Panc1 (cell line): Measurements from ENCODE around the gene GRK3. TPM values are rescaled to one million over a fixed set of nuclear protein-coding genes. Genes with fewer than 3 reads are reported as not detected.

Source experiments
- ATAC-seq: fragments of 200-7000 bp; cut with Tn5 transposase; 2 replicates; pipeline ENCODE4 v1.9.1; 2020; ENCODE audit warnings: mild to moderate bottlenecking, moderate library complexity
- BruUV-seq: library from RNA; stranded (reverse); fragments of 400-500 nt; replicated peaks from 2 replicates; lab custom pipeline; 2021; lab: Mats Ljungman, UMichigan
- CTCF ChIA-PET: fragments of 300-600 bp; sonication (Branson Sonifier 250); formaldehyde crosslinking; loops from one replicate; lab custom pipeline; 2022; ENCODE audit warnings: antibody characterized with exemption; lab: Charles Lee
- POLR2A ChIA-PET: fragments of 300-600 bp; sonication (Branson Sonifier 250); formaldehyde crosslinking; loops from one replicate; lab custom pipeline; 2022; ENCODE audit warnings: antibody characterized with exemption; lab: Charles Lee
- DNase-seq: peaks from one replicate; pipeline ENCODE4 v3.0.0-alpha.2; 2010; ENCODE audit warnings: low read depth, low spot score
- H3K27ac ChIP-seq: 2 replicates; pipeline ENCODE4 v1.5.1; 2011; ENCODE audit warnings: mild to moderate bottlenecking, low read length, inconsistent platforms
- H3K27me3 ChIP-seq: fragments of 200-500 bp; sonication (Bioruptor generic); 2 replicates; pipeline ENCODE4 v1.6.0; 2014; ENCODE audit warnings: low read length, inconsistent platforms; ENCODE audit not compliant: control insufficient read depth, insufficient read depth
- H3K36me3 ChIP-seq: fragments of 200-500 bp; sonication (Bioruptor generic); 2 replicates; pipeline ENCODE4 v1.5.1; 2014; ENCODE audit warnings: inconsistent platforms, mild to moderate bottlenecking, low read length, moderate library complexity; ENCODE audit not compliant: control insufficient read depth, insufficient read depth
- H3K4me1 ChIP-seq: 2 replicates; pipeline ENCODE4 v1.5.1; 2011; ENCODE audit warnings: inconsistent platforms, mild to moderate bottlenecking, low read length, moderate library complexity; ENCODE audit not compliant: control insufficient read depth, insufficient read depth
- H3K4me3 ChIP-seq, 2 experiments: 2 replicates each; pipeline ENCODE4 v1.5.1; 2011 to 2012; ENCODE audit warnings: low read depth in 2 of 2, low read length in 2 of 2, mild to moderate bottlenecking in 2 of 2, inconsistent platforms in 1 of 2, moderate library complexity in 1 of 2
- H3K9me3 ChIP-seq: fragments of 200-500 bp; sonication (Bioruptor generic); 2 replicates; pipeline ENCODE4 v1.5.1; 2014; ENCODE audit warnings: low read depth, mild to moderate bottlenecking, inconsistent platforms, low read length, moderate library complexity; ENCODE audit not compliant: control insufficient read depth, insufficient read depth
- CTCF ChIP-seq: fragments of 450-650 bp; IDR thresholded peaks from 2 replicates; pipeline ENCODE4 v1.5.1; 2017; ENCODE audit warnings: mild to moderate bottlenecking
- POLR2AphosphoS5 ChIP-seq: IDR thresholded peaks from 2 replicates; pipeline ENCODE4 v1.6.1; 2012; ENCODE audit warnings: mild to moderate bottlenecking, low read depth, low read length, moderate library complexity
- REST ChIP-seq, 2 experiments: IDR thresholded peaks; 2 replicates each; pipeline ENCODE4 v1.6.1; 2011 to 2012; ENCODE audit warnings: low read depth in 2 of 2, control low read depth in 1 of 2, low read length in 1 of 2, mild to moderate bottlenecking in 1 of 2, moderate library complexity in 1 of 2; ENCODE audit not compliant: insufficient read depth in 1 of 2
- SIN3A ChIP-seq: IDR thresholded peaks from 2 replicates; pipeline ENCODE4 v1.6.1; 2012; ENCODE audit warnings: low read depth, mild to moderate bottlenecking, low read length, moderate library complexity, borderline replicate concordance; ENCODE audit not compliant: insufficient read depth
- TCF7L2 ChIP-seq: IDR thresholded peaks from 2 replicates; pipeline ENCODE4 v1.6.1; 2011; ENCODE audit warnings: mild to moderate bottlenecking, low read depth, low read length, inconsistent platforms
- in situ Hi-C: cut with HindIII; loops from 2 replicates; pipeline ENCODE4 v1.10.0; 2016; ENCODE audit warnings: low sequenced_read_pairs, low pct_unique_long_range_greater_than_20kb
- intact Hi-C: fragments of 100-400 bp; cut with micrococcal nuclease; formaldehyde crosslinking; loops from one replicate; pipeline ENCODE4 v1.10.0; 2022; ENCODE audit not compliant: unreplicated experiment
- total RNA-seq: library from RNA; stranded (reverse); gene quantifications from one replicate; pipeline ENCODE4 v1.2.1, GENCODE V29; 2021; ENCODE audit not compliant: unreplicated experiment

Gene GRK3
- total RNA-seq, 1 experiment from 2014 or later, result 12.0 TPM

- BruUV-seq, result no TSS peak
- TF ChIP-seq TCF7L2, result no peak
- TF ChIP-seq POLR2AphosphoS5, result no peak
- no peak for TF ChIP-seq SIN3A
- no peak for TF ChIP-seq REST (IDR thresholded peaks at IDR 0.05; ENCODE audit: insufficient read depth in 1 of 2, low read depth in 2 of 2, low read length in 1 of 2)
- TF ChIP-seq CTCF, result no peak
- in situ Hi-C loops (no loop called here), intact Hi-C loops (no loop called here)
- H3K27me3 ChIP-seq, result no peaks in the 10 kb centered on the region
- H3K36me3 ChIP-seq, result no peaks in the 10 kb centered on the region
- no peaks in the 10 kb centered on the region for H3K9me3 ChIP-seq
- ChIA-PET CTCF (no interaction called here), POLR2A (no interaction called here)
- H3K4me3 ChIP-seq, result no peak overlapping the region
- no peaks in the 10 kb centered on the region for H3K4me1 ChIP-seq
- DNase-seq (no peak), ATAC-seq (no peak)
- no peak overlapping the region for H3K27ac ChIP-seq
Measured at GRCh38 chr22:25666308-25666707, 101.8 kb downstream of the GRK3 start.

GRCh38 chr22:25668437-25668836 lies 104.0 kb downstream of the GRK3 start:
- no TSS peak for BruUV-seq
- Histone ChIP-seq H3K4me3 (no peak overlapping the region), H3K9me3 (no peaks in the 10 kb centered on the region), H3K36me3 (no peaks in the 10 kb centered on the region), H3K4me1 (no peaks in the 10 kb centered on the region), H3K27ac (no peak overlapping the region), H3K27me3 (no peaks in the 10 kb centered on the region)
- TF ChIP-seq TCF7L2 (no peak), POLR2AphosphoS5 (no peak), CTCF (no peak), SIN3A (no peak), REST (IDR thresholded peaks at IDR 0.05; ENCODE audit: insufficient read depth in 1 of 2, low read depth in 2 of 2, low read length in 1 of 2) (no peak)
- POLR2A ChIA-PET, result no interaction called here
- DNase-seq, result no peak
- ATAC-seq, result no peak
- CTCF ChIA-PET, result no interaction called here
- intact Hi-C loops (no loop called here), in situ Hi-C loops (no loop called here)
